ENCODE measurements around the gene LONP2. TPM values are rescaled to one million over a fixed set of nuclear protein-coding genes. Genes with fewer than 3 reads are reported as not detected.

Gene LONP2
- total and polyA plus RNA-seq, 2 of the 13 experiments (the other 11 are each of a cell fraction or from before 2014, with no cell fraction given) = 39.2 to 63.3 TPM

- no peak for TF ChIP-seq HBP1 (CRISPR knock-in tag; IDR thresholded peaks at IDR 0.05; ENCODE audit: low read depth)
- no peak for TF ChIP-seq ZNF263 (CRISPR knock-in tag; IDR thresholded peaks at IDR 0.05)
- no peak for TF ChIP-seq HMGA1 (CRISPR knock-in tag; conservative IDR thresholded peaks at IDR 0.05)
- peak; percentile 42 for TF ChIP-seq ZNF18 (CRISPR knock-in tag; IDR thresholded peaks at IDR 0.05; ENCODE audit: insufficient replicate concordance)
- peak; percentile 95 for TF ChIP-seq RARA (CRISPR knock-in tag; IDR thresholded peaks at IDR 0.05)
- no peak for TF ChIP-seq ZNF558 (CRISPR knock-in tag; IDR thresholded peaks at IDR 0.05; ENCODE audit: borderline replicate concordance)
- TF ChIP-seq ZNF33A (CRISPR knock-in tag; IDR thresholded peaks at IDR 0.05; ENCODE audit: borderline replicate concordance) = no peak
- TF ChIP-seq FLYWCH1 (CRISPR knock-in tag; IDR thresholded peaks at IDR 0.05) = no peak
- no peak for TF ChIP-seq ZNF644 (CRISPR knock-in tag; IDR thresholded peaks at IDR 0.05; ENCODE audit: low read depth)
- TF ChIP-seq ATF2 (CRISPR knock-in tag; IDR thresholded peaks at IDR 0.05) = 0 out of 2 replicates have a peak, but pooled peaks have one; percentile 48
- TF ChIP-seq DNMT1 (CRISPR knock-in tag; IDR thresholded peaks at IDR 0.05) = no peak
- TF ChIP-seq HMG20B (CRISPR knock-in tag; conservative IDR thresholded peaks at IDR 0.05) = no peak
- TF ChIP-seq SRSF1 (optimal IDR thresholded peaks at IDR 0.05; ENCODE audit: low read depth, low read length) = no peak
- no peak for TF ChIP-seq ZNF839 (CRISPR knock-in tag; IDR thresholded peaks at IDR 0.05; ENCODE audit: borderline replicate concordance)
- TF ChIP-seq ZNF274 (CRISPR knock-in tag; IDR thresholded peaks at IDR 0.05) = no peak
- no peak for TF ChIP-seq ZSCAN25 (CRISPR knock-in tag; IDR thresholded peaks at IDR 0.05)
- peak; percentile 94 for TF ChIP-seq RCOR2 (CRISPR knock-in tag; IDR thresholded peaks at IDR 0.05)
- TF ChIP-seq NFKB2 (CRISPR knock-in tag; IDR thresholded peaks at IDR 0.05; ENCODE audit: borderline replicate concordance) = no peak
- no peak for TF ChIP-seq POLR2AphosphoS5 (IDR thresholded peaks at IDR 0.05; ENCODE audit: low read depth, low read length)
- no peak for TF ChIP-seq NFRKB (IDR thresholded peaks at IDR 0.05)
- no peak for TF ChIP-seq BRF2 (CRISPR knock-in tag; IDR thresholded peaks at IDR 0.05)
- no peak for TF ChIP-seq THAP9 (CRISPR knock-in tag; IDR thresholded peaks at IDR 0.05; ENCODE audit: borderline replicate concordance)
- no peak for TF ChIP-seq ZNF530 (CRISPR knock-in tag; IDR thresholded peaks at IDR 0.05; ENCODE audit: low read depth)
These were observed 37.4 kb upstream of the LONP2 start (continued) for GRCh38 chr16:48206594-48207242.
